NCI-H460 (cell line): ENCODE data around the gene C11orf68. TPM values are rescaled to one million over a fixed set of nuclear protein-coding genes. Genes with fewer than 3 reads are reported as not detected.
"Not testable (repeated sequence)": the region's sequence is repeated elsewhere in the genome, so short reads cannot be mapped to it uniquely, and the experiment has no call there.

Experiments used
- DNase-seq: peaks from one replicate; pipeline ENCODE4 v3.0.0-alpha.2; 2016; ENCODE audit warnings: low read depth; ENCODE audit errors: extremely low read depth
- total RNA-seq: library from RNA; depleted of rRNA; stranded (reverse); fragments of >200 nt; shearing (Covaris generic); gene quantifications from 2 replicates; pipeline ENCODE4 v1.2.3, GENCODE V29; 2014

The C11orf68 gene
- total RNA-seq, 1 experiment from 2014 or later: 7.4 TPM

- no peak for DNase-seq
Observed at GRCh38 chr11:65892661-65893317, 26.1 kb downstream of the C11orf68 start.

GRCh38 chr11:65892137-65892540, 26.7 kb downstream of the C11orf68 start:
- DNase-seq: not testable (repeated sequence)

GRCh38 chr11:65891219-65892136, 27.4 kb downstream of the C11orf68 start:
- DNase-seq: peak; percentile 48

GRCh38 chr11:65890324-65891218, 28.3 kb downstream of the C11orf68 start, which contains the start of gene CCDC85B:
TSS of gene CCDC85B (plus strand) at chr11:65890673. CDS start at chr11:65890784, 111 bp downstream.
- peak; percentile 86 for DNase-seq

- DNase-seq: peak; percentile 93
Observed at GRCh38 chr11:65888163-65888814, 30.6 kb downstream of the C11orf68 start, which contains the start of gene FIBP. TSS of gene FIBP (minus strand) at chr11:65888471. CDS start at chr11:65888418, 53 bp downstream.

- no peak for DNase-seq
Observed at GRCh38 chr11:65887723-65888162, 31.1 kb downstream of the C11orf68 start.

- DNase-seq: no peak
Observed at GRCh38 chr11:65886826-65887722, 31.8 kb downstream of the C11orf68 start.

GRCh38 chr11:65885808-65886536, 32.9 kb downstream of the C11orf68 start:
- DNase-seq: no peak

- no peak for DNase-seq
Observed at GRCh38 chr11:65885231-65885630, 33.6 kb downstream of the C11orf68 start.

- peak; percentile 63 for DNase-seq
Observed at GRCh38 chr11:65884716-65885092, 34.2 kb downstream of the C11orf68 start.

- no peak for DNase-seq
Observed at GRCh38 chr11:65883786-65884715, 34.8 kb downstream of the C11orf68 start.

GRCh38 chr11:65883058-65883761, 35.7 kb downstream of the C11orf68 start:
- no peak for DNase-seq

GRCh38 chr11:65882120-65883057, 36.5 kb downstream of the C11orf68 start:
- no peak for DNase-seq

- no peak for DNase-seq
Observed at GRCh38 chr11:65880844-65881421, 37.9 kb downstream of the C11orf68 start.

GRCh38 chr11:65880027-65880426, 38.8 kb downstream of the C11orf68 start:
- DNase-seq: no peak
